ENCODE results near the gene NMT1. TPM values are rescaled to one million over a fixed set of nuclear protein-coding genes. Genes with fewer than 3 reads are reported as not detected.

NMT1 gene
- total and polyA plus RNA-seq, 4 donors: 27.0 to 83.7 (median 42.6) TPM

DNA sequence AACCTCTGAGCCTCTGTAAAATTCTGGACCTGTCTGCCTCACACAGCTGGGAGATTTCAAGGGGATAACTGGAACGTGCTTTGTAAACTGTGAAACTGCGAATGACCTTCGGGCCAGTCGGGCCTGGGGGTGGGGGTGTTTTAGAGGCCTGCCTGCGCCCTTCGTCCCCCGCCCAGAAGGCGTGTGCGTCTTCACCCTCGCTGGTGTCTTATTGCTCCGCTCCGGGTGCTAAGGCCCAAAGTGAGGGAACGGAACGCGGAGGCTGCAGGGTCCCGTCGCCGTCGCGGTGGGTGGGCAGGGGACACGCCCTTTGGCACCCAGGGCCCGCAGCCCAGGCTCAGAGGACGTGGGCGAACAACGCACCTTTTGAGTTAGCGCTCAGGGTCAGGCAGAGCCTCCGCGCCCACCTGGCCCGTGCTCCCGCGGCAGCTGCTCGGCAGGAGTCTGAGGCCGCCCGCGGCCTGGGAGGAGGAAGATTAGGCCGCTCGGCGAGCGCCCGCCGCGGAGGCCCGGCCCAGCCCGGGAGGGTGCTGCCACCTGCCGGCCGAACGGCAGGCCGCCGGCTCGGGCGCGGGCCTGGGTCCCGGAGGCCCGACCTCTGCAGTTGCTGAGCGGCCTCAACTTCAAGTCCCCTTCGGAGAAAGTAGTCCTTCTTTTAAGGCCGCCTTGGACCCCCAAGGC is 39.4 kb upstream of the NMT1 start:
- H3K9ac ChIP-seq (ENCODE audit: low read depth in 1 of 2, low read length in 2 of 2): peak overlapping the region in 1 of 2 donors; percentile 80
- H3K27ac ChIP-seq (ENCODE audit: low read depth in 1 of 2, low read length in 2 of 2): peak overlapping the region; percentile 39 to 57

More for the DNA sequence above, 39.4 kb upstream of the NMT1 start:
- 2% methylated on average over 57 of the region's 57 CpGs for WGBS
- TF ChIP-seq TAF1 (conservative IDR thresholded peaks at IDR 0.05) (no peak), RXRA (IDR thresholded peaks at IDR 0.05) (no peak), HNF4A (conservative IDR thresholded peaks at IDR 0.05) (peak in 1 of 2 donors; percentile 10), EGR1 (IDR thresholded peaks at IDR 0.05; ENCODE audit: low read depth in 2 of 2) (no peak), SP1 (IDR thresholded peaks at IDR 0.05) (no peak), YY1 (IDR thresholded peaks at IDR 0.05) (no peak), NR2F2 (IDR thresholded peaks at IDR 0.05) (no peak), GABPA (IDR thresholded peaks at IDR 0.05 in 1 of 2, conservative IDR thresholded peaks at IDR 0.05 in 1 of 2) (no peak), FOXA2 (IDR thresholded peaks at IDR 0.05) (no peak), JUND (IDR thresholded peaks at IDR 0.05) (no peak), RAD21 (IDR thresholded peaks at IDR 0.05) (peak; percentile 54 to 73), FOXA1 (IDR thresholded peaks at IDR 0.05) (no peak), HNF4G (IDR thresholded peaks at IDR 0.05) (no peak)
- TF ChIP-seq, protein P1, sequence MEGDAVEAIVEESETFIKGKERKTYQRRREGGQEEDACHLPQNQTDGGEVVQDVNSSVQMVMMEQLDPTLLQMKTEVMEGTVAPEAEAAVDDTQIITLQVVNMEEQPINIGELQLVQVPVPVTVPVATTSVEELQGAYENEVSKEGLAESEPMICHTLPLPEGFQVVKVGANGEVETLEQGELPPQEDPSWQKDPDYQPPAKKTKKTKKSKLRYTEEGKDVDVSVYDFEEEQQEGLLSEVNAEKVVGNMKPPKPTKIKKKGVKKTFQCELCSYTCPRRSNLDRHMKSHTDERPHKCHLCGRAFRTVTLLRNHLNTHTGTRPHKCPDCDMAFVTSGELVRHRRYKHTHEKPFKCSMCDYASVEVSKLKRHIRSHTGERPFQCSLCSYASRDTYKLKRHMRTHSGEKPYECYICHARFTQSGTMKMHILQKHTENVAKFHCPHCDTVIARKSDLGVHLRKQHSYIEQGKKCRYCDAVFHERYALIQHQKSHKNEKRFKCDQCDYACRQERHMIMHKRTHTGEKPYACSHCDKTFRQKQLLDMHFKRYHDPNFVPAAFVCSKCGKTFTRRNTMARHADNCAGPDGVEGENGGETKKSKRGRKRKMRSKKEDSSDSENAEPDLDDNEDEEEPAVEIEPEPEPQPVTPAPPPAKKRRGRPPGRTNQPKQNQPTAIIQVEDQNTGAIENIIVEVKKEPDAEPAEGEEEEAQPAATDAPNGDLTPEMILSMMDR (IDR thresholded peaks at IDR 0.05; ENCODE audit: low read depth, low read length, missing input control): peak; percentile 86
- TF ChIP-seq, protein P2, sequence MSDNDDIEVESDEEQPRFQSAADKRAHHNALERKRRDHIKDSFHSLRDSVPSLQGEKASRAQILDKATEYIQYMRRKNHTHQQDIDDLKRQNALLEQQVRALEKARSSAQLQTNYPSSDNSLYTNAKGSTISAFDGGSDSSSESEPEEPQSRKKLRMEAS (IDR thresholded peaks at IDR 0.05): no peak
- TF ChIP-seq, protein P3, sequence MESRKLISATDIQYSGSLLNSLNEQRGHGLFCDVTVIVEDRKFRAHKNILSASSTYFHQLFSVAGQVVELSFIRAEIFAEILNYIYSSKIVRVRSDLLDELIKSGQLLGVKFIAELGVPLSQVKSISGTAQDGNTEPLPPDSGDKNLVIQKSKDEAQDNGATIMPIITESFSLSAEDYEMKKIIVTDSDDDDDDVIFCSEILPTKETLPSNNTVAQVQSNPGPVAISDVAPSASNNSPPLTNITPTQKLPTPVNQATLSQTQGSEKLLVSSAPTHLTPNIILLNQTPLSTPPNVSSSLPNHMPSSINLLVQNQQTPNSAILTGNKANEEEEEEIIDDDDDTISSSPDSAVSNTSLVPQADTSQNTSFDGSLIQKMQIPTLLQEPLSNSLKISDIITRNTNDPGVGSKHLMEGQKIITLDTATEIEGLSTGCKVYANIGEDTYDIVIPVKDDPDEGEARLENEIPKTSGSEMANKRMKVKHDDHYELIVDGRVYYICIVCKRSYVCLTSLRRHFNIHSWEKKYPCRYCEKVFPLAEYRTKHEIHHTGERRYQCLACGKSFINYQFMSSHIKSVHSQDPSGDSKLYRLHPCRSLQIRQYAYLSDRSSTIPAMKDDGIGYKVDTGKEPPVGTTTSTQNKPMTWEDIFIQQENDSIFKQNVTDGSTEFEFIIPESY (IDR thresholded peaks at IDR 0.05): no peak
- TF ChIP-seq, protein P4, sequence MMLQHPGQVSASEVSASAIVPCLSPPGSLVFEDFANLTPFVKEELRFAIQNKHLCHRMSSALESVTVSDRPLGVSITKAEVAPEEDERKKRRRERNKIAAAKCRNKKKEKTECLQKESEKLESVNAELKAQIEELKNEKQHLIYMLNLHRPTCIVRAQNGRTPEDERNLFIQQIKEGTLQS (IDR thresholded peaks at IDR 0.05): no peak
- TF ChIP-seq, protein P5, sequence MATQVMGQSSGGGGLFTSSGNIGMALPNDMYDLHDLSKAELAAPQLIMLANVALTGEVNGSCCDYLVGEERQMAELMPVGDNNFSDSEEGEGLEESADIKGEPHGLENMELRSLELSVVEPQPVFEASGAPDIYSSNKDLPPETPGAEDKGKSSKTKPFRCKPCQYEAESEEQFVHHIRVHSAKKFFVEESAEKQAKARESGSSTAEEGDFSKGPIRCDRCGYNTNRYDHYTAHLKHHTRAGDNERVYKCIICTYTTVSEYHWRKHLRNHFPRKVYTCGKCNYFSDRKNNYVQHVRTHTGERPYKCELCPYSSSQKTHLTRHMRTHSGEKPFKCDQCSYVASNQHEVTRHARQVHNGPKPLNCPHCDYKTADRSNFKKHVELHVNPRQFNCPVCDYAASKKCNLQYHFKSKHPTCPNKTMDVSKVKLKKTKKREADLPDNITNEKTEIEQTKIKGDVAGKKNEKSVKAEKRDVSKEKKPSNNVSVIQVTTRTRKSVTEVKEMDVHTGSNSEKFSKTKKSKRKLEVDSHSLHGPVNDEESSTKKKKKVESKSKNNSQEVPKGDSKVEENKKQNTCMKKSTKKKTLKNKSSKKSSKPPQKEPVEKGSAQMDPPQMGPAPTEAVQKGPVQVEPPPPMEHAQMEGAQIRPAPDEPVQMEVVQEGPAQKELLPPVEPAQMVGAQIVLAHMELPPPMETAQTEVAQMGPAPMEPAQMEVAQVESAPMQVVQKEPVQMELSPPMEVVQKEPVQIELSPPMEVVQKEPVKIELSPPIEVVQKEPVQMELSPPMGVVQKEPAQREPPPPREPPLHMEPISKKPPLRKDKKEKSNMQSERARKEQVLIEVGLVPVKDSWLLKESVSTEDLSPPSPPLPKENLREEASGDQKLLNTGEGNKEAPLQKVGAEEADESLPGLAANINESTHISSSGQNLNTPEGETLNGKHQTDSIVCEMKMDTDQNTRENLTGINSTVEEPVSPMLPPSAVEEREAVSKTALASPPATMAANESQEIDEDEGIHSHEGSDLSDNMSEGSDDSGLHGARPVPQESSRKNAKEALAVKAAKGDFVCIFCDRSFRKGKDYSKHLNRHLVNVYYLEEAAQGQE (IDR thresholded peaks at IDR 0.05): no peak
- peak overlapping the region; percentile 39 to 67 (median 50) for H3K4me3 ChIP-seq (ENCODE audit: low read depth in 1 of 3, low read length in 3 of 3)
- DNase-seq (ENCODE audit: low spot score): peak; percentile 71
- H3K9me3 ChIP-seq (ENCODE audit: control insufficient read depth in 4 of 4, low read length in 3 of 4): no peaks in the 10 kb centered on the region
- H3K27me3 ChIP-seq (ENCODE audit: control insufficient read depth in 4 of 4, insufficient read depth in 4 of 4, low read length in 3 of 4): no peaks in the 10 kb centered on the region
- H3K4me1 ChIP-seq (ENCODE audit: control insufficient read depth in 4 of 4, insufficient read depth in 4 of 4, low read length in 3 of 4): peaks cover 12 to 32% (median 23%) of the 10 kb centered on the region in 4 donors
- peaks cover 0 to 10% (median 2%) of the 10 kb centered on the region in 4 donors for H3K36me3 ChIP-seq (ENCODE audit: control insufficient read depth in 4 of 4, insufficient read depth in 3 of 4, low read depth in 1 of 4, low read length in 3 of 4)
